Measurements from ENCODE around the gene ZNF853.
"Not testable (repeated sequence)": the region's sequence is repeated elsewhere in the genome, so short reads cannot be mapped to it uniquely, and the experiment has no call there.

The ZNF853 gene

DNA sequence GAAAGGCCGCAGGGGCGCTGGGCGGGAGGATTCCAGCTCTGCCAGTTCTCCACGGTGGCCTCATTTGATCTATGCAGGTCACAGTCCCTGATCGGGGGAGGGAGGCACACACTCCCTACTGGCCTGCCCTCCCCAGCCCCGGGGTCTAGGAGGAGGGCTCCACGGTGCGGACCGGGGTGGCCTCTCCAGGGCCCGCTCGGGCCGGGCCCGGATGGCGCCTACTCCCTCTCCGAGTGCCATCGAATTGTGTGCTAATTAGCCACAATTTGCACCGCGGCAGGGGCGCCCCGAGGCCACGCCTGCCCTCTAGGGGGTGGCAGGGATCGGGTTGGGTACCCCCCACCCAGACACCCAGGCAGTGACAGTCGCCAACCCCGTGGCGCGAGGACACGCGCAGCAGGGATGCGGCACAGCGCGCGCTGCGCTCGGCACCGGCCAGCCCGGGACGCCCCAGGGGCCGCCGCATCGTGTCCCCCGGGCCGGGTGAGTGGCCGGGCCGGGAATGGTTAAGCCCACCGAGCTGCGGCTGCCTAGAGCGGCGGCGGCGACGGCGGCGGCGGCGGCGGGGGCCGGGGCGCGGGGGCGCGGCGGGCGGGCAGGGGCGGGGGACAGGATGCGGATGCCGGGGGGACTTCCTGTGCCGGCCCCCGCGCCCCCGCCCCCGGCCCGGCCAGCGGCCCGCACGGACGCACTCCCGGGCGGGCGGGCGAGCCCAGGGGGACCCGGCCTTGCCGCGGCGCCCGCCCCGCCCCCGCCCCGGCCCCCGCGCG is at the start of gene ZNF853:
Gene ZNF853 (plus strand): TSS at position 658 of the 770 bp plus-strand sequence. CDS start 565 bp downstream, outside the sequence.
- DNase-seq = no peak

DNA sequence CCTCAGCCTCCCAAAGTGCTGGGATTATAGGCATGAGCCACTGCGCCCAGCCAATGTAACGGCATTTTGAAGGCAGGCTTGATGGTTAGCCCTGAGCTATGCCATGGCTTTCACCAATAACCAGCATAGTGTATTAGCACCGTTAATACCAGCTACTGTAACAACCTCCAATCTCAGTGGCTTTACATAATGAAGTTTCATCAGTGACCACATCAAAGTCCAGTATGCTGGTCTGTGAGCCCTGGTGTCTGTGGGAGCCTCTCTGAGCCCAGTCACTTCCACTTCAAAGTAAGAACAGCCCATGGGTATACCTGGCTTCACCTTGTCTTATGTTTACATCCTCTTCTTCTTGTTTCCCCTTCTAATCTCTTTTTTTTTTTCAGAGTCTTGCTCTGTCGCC is 49.8 kb upstream of the ZNF853 start:
- DNase-seq = no peak

DNA sequence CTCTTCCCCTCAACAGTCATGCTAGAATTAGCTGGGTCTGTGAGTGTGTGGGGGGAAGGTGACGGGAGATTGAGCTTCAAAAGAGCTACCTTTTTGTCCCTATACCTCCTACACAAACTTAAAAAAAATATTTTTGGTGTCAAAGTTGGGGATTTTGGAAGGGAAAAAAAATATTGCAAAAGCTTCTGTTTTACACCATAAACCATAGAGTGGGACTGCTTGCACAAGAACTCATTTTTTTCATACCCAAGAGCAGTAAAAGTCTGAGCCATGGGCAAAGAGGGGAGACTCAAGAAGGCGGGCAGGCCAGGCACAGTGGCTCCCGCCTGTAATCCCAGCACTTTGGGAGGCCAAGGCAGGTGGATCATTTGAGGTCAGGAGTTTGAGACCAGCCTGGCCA is 47.5 kb upstream of the ZNF853 start:
- DNase-seq = no peak

DNA sequence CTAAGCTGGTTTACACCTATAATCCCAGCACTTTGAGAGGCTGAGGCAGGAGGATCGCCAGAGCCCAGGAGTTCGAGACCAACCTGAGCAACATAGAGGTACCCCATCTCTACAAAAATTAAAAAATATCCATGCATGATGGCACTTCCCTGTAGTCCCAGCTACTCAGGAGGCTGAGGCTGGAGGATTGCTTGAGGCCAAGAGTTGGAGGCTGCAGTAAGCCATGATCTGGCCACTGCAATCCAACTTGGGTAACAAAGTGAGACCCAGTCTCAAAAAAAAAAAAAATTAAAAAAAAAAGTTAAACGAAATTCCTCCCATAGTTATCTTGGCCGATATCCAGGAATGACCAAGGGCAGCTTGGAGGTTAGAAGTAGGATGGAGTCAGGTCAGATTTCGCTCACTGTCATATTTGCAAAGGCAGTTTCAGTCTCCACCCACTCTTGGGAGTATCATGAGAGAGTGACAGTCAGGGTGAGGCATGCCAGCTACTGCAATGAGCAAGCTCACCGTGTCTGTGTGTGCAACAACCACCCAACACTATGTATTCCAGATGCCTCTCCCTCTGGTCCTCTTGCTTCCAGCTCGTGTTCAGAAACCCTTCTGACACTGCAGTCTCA is 44.1 kb upstream of the ZNF853 start:
- no peak for DNase-seq

DNA sequence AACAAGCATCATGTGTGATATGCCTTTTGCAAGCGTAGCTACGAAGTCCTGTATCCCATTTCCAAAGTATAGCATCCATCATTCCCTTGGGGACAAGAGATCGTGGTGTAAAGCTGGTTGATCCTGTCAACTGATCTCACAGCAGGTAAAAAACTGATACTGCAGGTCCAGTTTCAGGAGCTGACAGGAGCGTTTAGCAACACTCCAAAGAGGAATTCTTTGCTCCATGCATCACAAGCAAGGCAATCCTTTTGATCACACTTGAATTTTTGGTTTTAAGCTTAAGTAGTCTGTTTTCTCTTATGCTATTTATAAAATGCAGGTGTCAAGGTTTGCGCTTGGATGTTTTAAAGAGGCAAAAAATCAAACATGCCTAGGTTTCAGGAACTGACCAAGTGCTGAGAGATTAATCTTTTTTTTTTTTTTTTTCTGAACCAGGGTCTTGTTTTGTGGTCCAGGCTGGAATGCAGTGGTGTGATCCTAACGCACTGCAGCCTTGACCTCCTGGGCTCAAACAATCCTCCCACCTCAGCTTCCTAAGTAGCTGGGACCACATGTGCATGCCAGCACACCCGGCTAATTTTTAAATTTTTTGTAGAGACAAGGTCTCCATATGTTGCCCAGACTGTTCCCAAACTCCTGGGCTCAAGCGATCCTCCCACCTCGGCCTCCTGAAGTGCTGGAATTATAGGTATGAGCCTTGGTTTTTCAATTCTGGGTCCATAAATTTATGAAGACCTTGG is 40.0 kb upstream of the ZNF853 start:
- no peak for DNase-seq

DNA sequence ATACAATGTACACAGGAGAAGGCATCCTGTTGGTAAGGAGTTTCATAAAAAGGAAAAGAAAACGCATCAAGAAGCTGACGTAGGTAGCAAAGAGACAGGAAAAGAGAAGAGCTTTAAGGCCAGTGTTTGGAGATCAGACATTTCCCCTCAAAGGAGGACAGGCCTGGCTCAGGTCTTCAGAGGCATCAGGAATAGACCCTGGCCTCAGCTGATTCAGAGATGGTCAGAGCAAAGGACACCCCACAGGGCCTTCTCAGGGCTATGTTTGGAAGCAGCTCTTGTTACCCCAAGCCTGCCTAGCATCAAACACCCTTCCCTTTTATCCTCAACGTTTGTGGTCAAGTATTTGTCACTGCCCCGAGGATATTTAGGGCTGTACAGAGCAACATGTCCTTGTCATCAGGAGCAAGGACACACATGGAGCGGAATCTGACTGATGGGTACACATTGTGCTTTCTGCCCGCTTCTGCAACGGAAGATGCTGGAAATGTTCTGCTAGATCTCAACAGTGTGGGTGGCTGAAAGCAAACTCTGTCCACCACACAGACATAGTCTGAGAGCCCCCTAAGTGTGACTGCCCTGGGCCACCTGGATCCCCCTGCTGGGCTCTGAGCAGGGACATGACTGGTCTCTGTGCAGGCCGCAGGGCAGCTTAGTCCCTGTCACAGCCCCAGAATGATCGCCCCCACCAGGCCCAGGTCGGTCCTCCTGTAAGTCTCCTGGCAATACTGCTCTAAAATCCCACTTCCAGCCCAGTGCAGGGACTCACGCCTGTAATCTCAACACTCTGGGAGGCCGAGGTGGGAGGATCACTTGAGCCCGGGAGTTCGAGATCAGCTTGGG is 39.2 kb upstream of the ZNF853 start:
- no peak for DNase-seq

DNA sequence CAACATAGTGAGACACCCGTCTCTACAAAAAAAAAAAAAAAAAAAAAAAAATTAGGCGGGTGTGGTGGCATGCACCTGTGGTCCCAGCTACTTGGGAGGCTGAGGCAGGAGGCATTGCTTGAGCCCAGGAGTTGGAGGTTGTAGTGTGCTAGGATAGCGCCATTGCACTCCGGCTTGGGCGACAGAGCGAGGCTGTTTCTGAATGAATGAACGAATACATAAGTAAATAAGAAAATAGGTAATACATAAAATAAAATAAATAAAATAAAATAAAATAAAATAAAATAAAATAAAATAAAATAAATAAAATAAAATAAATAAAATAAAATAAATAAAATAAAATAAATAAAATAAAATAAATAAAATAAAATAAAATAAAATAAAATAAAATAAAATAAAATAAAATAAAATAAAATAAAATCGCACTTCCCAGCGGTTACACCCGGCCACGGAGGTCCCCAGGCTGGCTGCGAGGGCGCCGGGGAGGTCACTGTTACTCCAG is 38.5 kb upstream of the ZNF853 start:
- DNase-seq = not testable (repeated sequence)

DNA sequence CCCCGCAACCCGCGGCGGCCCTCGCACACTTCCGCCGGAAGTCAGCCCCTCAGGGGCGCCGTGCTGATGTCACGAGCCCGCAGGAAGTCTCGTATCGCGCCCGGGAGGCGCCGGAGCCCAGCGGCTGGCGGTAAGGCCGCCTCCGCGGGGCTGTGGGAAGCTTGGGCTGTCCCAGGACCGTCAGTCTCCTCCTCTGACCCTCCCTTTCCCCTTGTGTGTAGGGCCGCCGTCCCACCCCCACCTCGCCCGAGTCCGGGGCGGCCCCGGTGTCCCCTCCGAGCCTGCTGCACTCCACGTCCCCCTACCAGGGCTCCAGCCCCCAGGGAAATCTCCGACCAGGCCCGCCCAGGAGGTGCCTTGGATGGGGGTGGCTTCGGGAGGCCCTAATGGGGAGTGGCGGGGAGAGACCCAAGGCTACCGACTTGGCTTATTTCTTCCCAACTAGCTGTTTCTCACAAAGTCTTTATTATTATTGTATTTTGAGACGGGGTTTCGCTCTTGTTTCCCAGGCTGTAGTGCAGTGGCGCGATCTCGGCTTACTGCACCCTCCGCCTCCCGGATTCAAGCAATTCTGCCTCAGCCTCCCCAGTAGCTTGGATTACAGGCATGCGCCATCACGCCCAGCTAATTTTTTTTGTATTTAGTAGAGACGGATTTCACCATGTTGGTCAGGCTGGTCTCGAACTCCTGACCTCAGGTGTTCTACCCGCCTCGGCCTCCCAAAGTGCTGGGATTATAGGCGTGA is 37.9 kb upstream of the ZNF853 start, which contains the start of gene ZDHHC4:
Gene ZDHHC4 (plus strand): TSS at position 86 of the 745 bp plus-strand sequence. CDS start 3,108 bp downstream, outside the sequence.
- DNase-seq = peak; percentile 92

DNA sequence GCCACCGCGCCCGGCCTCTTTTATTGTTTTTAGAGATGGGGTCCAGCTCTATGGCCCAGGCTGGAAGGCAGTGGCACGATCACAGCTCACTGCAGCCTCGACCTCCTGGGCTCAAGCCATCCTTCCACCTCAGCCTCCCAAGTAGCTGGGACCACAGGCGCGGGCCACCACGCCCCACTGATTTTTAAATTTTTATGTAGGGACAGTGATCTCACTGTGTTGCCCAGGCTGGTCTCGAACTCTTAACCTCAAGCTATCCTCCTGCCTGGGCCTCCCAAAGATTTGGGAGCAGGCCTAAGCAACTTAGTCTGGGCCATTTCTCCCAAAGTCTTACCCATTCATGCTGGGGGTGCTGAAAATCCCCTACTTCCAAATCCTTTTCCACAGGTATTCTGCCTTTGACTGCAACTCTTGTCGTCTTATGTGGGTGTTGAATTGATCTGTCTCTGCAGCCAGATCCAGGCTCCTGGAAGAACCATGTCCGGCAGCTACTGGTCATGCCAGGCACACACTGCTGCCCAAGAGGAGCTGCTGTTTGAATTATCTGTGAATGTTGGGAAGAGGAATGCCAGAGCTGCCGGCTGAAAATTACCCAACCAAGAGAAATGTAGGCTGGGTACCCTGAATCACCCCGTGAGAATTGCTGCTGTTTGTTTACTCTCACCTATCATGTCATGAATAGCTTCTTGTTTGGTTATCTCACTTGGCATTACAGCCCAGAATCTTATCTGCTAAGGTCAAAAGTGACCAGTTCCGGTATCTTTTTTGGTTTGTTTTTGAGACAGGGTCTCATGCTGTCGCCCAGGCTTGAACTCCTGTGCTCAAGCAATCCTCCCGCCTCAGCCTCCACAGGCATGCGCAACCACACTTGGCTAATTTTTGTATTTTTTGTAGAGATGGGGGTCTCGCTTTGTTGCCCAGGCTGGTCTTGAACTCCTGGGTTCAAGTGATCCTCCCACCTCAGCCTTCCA is 37.0 kb upstream of the ZNF853 start:
- no peak for DNase-seq

DNA sequence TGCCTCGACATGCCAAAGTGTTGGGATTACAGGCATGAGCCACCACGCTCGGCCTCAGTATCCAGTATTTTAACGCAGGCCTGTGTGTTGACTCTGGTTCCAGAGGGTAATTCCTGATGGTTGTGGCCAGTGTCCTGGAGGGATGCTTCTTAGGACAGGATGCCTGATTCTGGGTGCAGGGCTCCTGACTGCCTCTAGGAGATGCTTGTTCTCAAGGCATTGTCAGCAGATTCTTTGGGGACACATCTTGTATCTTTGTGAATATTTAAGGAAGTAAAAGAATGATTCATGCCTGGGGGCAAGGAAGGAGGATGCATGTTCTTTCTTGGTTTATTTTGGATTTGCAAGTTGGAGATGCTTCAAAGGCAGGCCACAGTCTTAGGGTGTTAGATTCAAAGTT is 36.0 kb upstream of the ZNF853 start:
- no peak for DNase-seq

DNA sequence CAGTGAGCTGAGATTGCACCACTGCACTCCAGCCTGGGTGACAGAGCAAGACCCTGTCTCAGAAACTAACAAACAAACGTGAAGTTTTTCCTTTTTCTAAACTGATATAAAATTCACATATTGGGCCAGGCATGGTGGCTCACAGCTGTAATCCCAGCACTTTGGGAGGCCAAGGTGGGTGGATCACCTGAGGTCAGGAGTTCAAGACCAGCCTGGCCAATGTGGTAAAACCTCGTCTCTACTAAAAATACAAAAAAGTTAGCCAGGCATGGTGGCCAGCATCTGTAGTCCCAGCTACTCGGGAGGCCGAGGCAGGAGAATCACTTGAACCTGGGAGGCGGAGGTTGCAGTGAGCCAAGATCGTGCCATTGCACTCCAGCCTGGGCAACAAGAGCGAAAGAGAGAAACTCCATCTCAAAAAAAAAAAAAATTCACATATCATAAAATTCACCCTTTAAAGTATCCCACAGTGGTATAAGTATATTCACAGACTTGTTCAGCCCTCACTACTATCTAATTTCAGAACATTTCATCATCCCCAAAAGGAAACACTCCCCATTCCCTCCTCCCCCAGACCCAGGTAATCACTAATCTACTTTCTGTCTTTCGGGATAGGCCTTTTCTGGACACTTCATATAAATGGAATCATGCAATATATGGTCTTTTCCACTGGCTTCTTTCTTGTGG is 29.5 kb upstream of the ZNF853 start:
- not testable (repeated sequence) for DNase-seq

DNA sequence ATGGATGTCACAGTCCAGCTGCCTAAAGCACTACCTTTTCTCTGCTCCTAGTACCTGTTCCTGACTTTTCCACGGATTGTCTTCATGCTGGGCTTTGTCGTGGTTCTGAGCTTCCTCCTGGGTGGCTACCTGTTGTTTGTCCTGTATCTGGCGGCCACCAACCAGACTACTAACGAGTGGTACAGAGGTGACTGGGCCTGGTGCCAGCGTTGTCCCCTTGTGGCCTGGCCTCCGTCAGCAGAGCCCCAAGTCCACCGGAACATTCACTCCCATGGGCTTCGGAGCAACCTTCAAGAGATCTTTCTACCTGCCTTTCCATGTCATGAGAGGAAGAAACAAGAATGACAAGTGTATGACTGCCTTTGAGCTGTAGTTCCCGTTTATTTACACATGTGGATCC is 26.8 kb upstream of the ZNF853 start:
- no peak for DNase-seq

DNA sequence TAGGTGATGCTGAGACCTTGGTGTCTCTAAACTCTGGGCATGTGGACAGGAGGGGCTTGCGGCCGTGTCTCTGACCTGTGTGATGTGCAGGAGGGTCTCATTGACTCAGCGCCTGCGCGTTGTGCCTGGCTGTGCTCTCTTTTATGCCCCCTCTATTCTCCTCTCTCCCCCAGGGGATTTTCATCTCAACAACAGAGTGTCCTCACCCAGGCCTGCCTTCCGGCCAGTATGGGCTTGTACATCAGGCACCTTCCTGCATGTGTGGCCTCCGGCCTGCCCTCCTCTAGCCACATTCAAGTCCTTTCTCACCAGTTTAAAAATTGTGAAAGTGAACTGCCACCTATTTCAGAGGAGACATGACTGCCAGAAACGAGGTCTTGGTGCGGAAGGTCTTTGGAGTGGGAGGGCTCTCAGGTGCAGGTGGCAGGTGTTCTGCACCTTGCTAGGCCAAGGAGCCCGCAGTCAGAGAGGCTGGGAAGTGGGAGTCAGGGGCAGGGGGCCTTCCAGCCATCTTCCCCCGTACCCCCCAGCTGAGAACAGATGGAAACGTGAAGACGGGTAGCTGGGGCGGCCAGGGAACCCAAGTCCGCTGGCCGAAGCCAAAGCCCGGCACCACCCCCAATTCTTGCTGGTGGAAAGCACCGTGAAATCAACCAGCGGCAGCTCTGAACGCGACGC is 26.1 kb upstream of the ZNF853 start:
- no peak for DNase-seq

DNA sequence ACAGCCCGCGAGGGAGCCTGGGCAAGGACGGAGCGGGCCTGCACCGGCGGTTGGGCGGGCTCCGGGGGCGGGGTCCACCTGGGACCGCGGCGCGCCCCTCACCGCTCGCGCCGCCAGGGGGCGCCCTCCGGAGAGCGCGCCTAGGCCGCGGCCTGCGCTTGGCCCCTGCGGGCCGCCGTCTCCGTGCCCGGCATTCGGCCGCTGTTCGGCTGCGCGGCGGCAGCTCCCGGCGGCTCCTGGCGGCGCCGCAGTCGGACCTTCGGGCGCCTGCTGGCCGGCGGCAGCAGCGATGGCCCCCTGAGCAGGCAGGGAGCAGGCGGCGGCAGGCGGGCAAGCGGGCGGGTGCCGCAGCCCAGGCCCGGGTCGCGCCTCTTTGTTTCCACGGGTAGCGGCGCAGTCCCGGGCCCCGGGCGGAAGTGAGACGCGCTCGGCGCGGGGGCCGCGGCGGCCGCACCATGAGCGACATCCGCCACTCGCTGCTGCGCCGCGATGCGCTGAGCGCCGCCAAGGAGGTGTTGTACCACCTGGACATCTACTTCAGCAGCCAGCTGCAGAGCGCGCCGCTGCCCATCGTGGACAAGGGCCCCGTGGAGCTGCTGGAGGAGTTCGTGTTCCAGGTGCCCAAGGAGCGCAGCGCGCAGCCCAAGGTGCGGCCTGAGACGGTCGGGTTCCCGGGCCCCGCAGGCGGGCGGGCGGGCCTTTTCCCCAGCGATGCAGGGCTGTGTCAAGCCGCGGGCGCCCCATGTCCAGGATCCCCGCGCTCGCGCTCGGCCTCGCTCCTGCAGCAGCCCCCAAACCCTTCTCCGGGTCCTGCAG is 25.4 kb upstream of the ZNF853 start, which contains the start of gene INTS15:
Gene INTS15 (plus strand): TSS at position 193 of the 816 bp plus-strand sequence. CDS start 263 bp downstream, at position 456.
- DNase-seq = peak; percentile 84

DNA sequence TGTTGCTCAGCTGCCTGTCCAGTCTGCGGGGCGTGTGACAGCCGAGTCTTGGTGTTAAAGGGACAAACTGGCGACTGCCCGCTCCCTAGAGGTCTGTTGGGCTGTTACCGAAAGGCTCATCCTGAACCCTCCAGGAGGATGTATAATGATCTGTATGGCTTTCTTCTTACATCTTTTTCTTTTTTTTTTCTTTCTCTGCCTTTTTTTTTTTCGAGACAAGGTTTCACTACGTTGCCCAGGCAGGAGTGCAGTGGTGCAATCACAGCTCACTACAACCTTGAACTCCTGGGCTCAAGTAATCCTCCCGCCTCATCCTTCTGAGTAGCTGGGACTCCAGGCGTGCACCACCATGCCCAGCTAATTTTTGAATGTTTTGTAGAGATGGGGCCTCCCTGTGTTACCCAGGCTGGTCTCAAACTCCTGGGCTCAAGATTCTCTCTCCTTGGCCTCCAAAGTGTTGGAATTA is 24.7 kb upstream of the ZNF853 start:
- no peak for DNase-seq

DNA sequence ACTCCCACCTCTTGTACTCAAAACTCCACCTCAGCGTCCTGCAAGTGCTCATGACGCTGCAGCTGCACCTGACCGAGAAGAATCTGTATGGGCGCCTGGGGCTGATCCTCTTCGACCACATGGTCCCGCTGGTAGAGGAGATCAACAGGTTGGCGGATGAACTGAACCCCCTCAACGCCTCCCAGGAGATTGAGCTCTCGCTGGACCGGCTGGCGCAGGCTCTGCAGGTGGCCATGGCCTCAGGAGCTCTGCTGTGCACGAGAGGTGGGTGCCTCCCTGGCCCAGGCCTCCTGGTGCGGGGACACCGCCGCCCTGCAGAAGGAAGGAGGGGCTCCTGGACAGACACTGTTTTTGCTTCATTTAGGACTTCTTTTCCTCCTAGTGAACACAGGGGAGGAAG is 15.3 kb upstream of the ZNF853 start:
- DNase-seq = no peak

DNA sequence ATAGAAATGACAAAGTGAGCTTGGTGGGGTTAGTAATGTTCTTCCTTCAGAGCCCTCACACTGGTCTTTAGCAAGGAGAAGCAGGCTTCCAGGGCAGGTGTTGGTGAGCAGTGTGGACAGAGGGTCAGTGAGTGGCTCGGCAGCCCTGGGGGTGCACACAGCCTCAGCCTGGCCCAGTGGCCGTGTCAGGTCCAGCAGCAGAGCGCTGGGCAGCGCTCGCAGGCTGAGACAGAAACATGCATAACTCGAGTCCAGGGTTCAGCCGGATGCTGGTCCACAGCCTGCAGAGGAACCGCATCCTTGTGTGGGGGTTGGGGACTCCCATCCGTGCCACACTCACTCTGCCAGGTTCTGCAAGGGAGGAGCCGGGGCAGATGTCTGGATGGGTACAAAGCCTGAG is 11.0 kb upstream of the ZNF853 start:
- no peak for DNase-seq

Measured in 8988T (cell line).